GM23338 (cell line): ENCODE data around the gene SLC43A2. TPM values are rescaled to one million over a fixed set of nuclear protein-coding genes. Genes with fewer than 3 reads are reported as not detected.

Experiments
- ATAC-seq: fragments of 200-7000 bp; cut with Tn5 transposase; 3 replicates; pipeline ENCODE4 v1.9.1; 2020
- DNase-seq: peaks from one replicate; pipeline ENCODE4 v3.0.0-alpha.2; 2015; ENCODE audit warnings: low spot score
- H2AFZ ChIP-seq: fragments of 200-600 bp; sonication (generic); 2 replicates; pipeline ENCODE4 v1.8.0; 2016; ENCODE audit warnings: antibody characterized with exemption, mild to moderate bottlenecking, moderate library complexity
- H3F3A ChIP-seq: fragments of 200-600 bp; sonication (generic); replicated peaks from 2 replicates; pipeline ENCODE4 v1.8.0; 2017; ENCODE audit warnings: antibody characterized with exemption, mixed run types, low read depth
- H3K27ac ChIP-seq: fragments of 200-600 bp; sonication (generic); 2 replicates; pipeline ENCODE4 v1.6.1; 2016; ENCODE audit warnings: low read depth
- H3K27me3 ChIP-seq: fragments of 200-600 bp; sonication (generic); 2 replicates; pipeline ENCODE4 v1.8.0; 2016; ENCODE audit warnings: mild to moderate bottlenecking, mixed run types, moderate library complexity; ENCODE audit not compliant: insufficient read depth
- H3K36me3 ChIP-seq: fragments of 200-600 bp; sonication (generic); 2 replicates; pipeline ENCODE4 v1.8.0; 2016; ENCODE audit warnings: mild to moderate bottlenecking; ENCODE audit not compliant: insufficient read depth
- H3K4me1 ChIP-seq: fragments of 200-600 bp; sonication (generic); 2 replicates; pipeline ENCODE4 v1.8.0; 2016; ENCODE audit warnings: mild to moderate bottlenecking, moderate library complexity; ENCODE audit not compliant: insufficient read depth
- H3K4me2 ChIP-seq: fragments of 200-600 bp; sonication (generic); 2 replicates; pipeline ENCODE4 v1.7.1; 2017; ENCODE audit warnings: mixed run types
- H3K4me3 ChIP-seq: fragments of 200-600 bp; sonication (generic); 2 replicates; pipeline ENCODE4 v1.6.1; 2016; ENCODE audit warnings: mixed run types
- H3K79me2 ChIP-seq: fragments of 200-600 bp; sonication (generic); replicated peaks from 2 replicates; pipeline ENCODE4 v1.8.0; 2017; ENCODE audit warnings: mild to moderate bottlenecking; ENCODE audit not compliant: insufficient read depth
- H3K9me2 ChIP-seq: fragments of 200-600 bp; sonication (generic); 2 replicates; pipeline ENCODE4 v1.8.0; 2017; ENCODE audit not compliant: insufficient read depth
- H4K20me1 ChIP-seq: fragments of 200-600 bp; sonication (generic); replicated peaks from 2 replicates; pipeline ENCODE4 v1.8.0; 2017; ENCODE audit warnings: mild to moderate bottlenecking; ENCODE audit not compliant: insufficient read depth
- H3K27ac Mint-ChIP-seq: 2 replicates; pipeline ENCODE4 v1.8.0; 2020; ENCODE audit warnings: inconsistent platforms, mild to moderate bottlenecking, moderate library complexity, mixed read lengths
- H3K27me3 Mint-ChIP-seq: 3 replicates; pipeline ENCODE4 v1.8.0; 2022; ENCODE audit warnings: low read depth, mild to moderate bottlenecking, moderate library complexity, mixed read lengths, inconsistent platforms; ENCODE audit not compliant: insufficient read depth, poor library complexity
- H3K36me3 Mint-ChIP-seq: 3 replicates; pipeline ENCODE4 v1.8.0; 2021; ENCODE audit warnings: low read depth, mild to moderate bottlenecking, inconsistent platforms, moderate library complexity, mixed read lengths
- H3K4me1 Mint-ChIP-seq: 3 replicates; pipeline ENCODE4 v1.8.0; 2020; ENCODE audit warnings: mild to moderate bottlenecking, inconsistent platforms, mixed read lengths
- H3K4me3 Mint-ChIP-seq: 3 replicates; pipeline ENCODE4 v1.8.0; 2021; ENCODE audit warnings: moderate library complexity, mild to moderate bottlenecking, inconsistent platforms, mixed read lengths
- H3K9me3 Mint-ChIP-seq: 3 replicates; pipeline ENCODE4 v1.8.0; 2020; ENCODE audit warnings: moderate library complexity, mild to moderate bottlenecking, inconsistent platforms, mixed read lengths
- CREB1 ChIP-seq: fragments of 250-450 bp; sonication (Bioruptor Pico); IDR thresholded peaks from 2 replicates; pipeline ENCODE4 v1.5.0; 2020; ENCODE audit warnings: low read depth, mild to moderate bottlenecking, moderate library complexity
- CTCF ChIP-seq, 2 experiments: fragments of 200-600 bp in 1 of 2; sonication (generic) in 1 of 2; conservative IDR thresholded peaks; 2 replicates each; pipeline versions ENCODE4 v1.5.1 to v1.6.1; 2016 to 2017; ENCODE audit warnings: antibody characterized with exemption in 2 of 2, low read depth in 2 of 2, mild to moderate bottlenecking in 2 of 2, moderate library complexity in 1 of 2
- EZH2 ChIP-seq: fragments of 200-600 bp; sonication (generic); IDR thresholded peaks from one replicate; pipeline ENCODE4 v1.8.0; 2017; ENCODE audit warnings: antibody characterized with exemption, mild to moderate bottlenecking, low read depth; ENCODE audit not compliant: unreplicated experiment
- NANOG ChIP-seq: IDR thresholded peaks from 2 replicates; pipeline ENCODE4 v1.6.1; 2016; ENCODE audit warnings: antibody characterized with exemption, borderline replicate concordance
- POLR2AphosphoS5 ChIP-seq: IDR thresholded peaks from 2 replicates; pipeline ENCODE4 v1.6.1; 2016; ENCODE audit warnings: antibody characterized with exemption, low read depth
- REST ChIP-seq: IDR thresholded peaks from one replicate; pipeline ENCODE4 v1.6.1; 2018; ENCODE audit warnings: antibody characterized with exemption; ENCODE audit not compliant: unreplicated experiment
- STAT1 ChIP-seq: IDR thresholded peaks from one replicate; pipeline ENCODE4 v1.6.1; 2016; ENCODE audit warnings: antibody characterized with exemption; ENCODE audit not compliant: unreplicated experiment
- ZNF331 ChIP-seq: fragments of 250-450 bp; sonication (Bioruptor Pico); IDR thresholded peaks from 2 replicates; pipeline ENCODE4 v1.5.0; 2020; ENCODE audit warnings: low read depth, mild to moderate bottlenecking, moderate library complexity
- polyA plus RNA-seq: library from polyadenylated mRNA; unstranded; fragments of >200 nt; fragmentation: Nextera tagmentation; extraction: Ambion mirVana; gene quantifications from 2 replicates; pipeline ENCODE4 v1.2.1, GENCODE V29; 2016
- total RNA-seq: library from RNA; depleted of rRNA; stranded (reverse); fragments of >200 nt; shearing (Covaris generic); gene quantifications from 2 replicates; pipeline ENCODE4 v1.2.3, GENCODE V29; 2014
- TF ChIP-seq, protein P1 (sequence below): fragments of 250-450 bp; sonication (Bioruptor Pico); IDR thresholded peaks from 2 replicates; pipeline ENCODE4 v1.5.0; 2020; ENCODE audit warnings: mild to moderate bottlenecking, moderate library complexity
- TF ChIP-seq, protein P2 (sequence below): IDR thresholded peaks from 2 replicates; pipeline ENCODE4 v1.6.1; 2016; ENCODE audit warnings: antibody characterized with exemption

Gene SLC43A2
- total and polyA plus RNA-seq, 2 experiments from 2014 or later: 2.2 to 9.8 TPM

GRCh38 chr17:1554751-1555540, 73.7 kb downstream of the SLC43A2 start:
- Histone ChIP-seq H3K79me2 (peaks cover 38% of the 10 kb centered on the region), H3K36me3 (peaks cover 5% of the 10 kb centered on the region; the same call in 1 of the 2 replicates), H3K27me3 (no peaks in the 10 kb centered on the region), H3K4me1 (no peaks in the 10 kb centered on the region), H3K9me2 (no peaks in the 10 kb centered on the region), H2AFZ (no peak overlapping the region), H3K4me2 (no peak overlapping the region), H3K27ac (peak overlapping the region; percentile 66; the same call in 1 of the 2 replicates), H3K4me3 (no peak overlapping the region), H3F3A (no peaks in the 10 kb centered on the region), H4K20me1 (peaks cover 30% of the 10 kb centered on the region)
- Mint-ChIP-seq H3K9me3 (no peaks in the 10 kb centered on the region), H3K36me3 (peaks cover 36% of the 10 kb centered on the region), H3K27me3 (peaks cover 6% of the 10 kb centered on the region), H3K4me1 (peaks cover 12% of the 10 kb centered on the region), H3K27ac (peak overlapping the region; percentile 40; the same call in 1 of the 2 replicates), H3K4me3 (no peak overlapping the region)
- DNase-seq: no peak
- no peak for ATAC-seq
- TF ChIP-seq EZH2 (no peak), CTCF (conservative IDR thresholded peaks at IDR 0.05; ENCODE audit: low read depth in 2 of 2) (no peak), CREB1 (CRISPR knock-in tag) (no peak), NANOG (no peak), STAT1 (no peak), REST (no peak), ZNF331 (no peak), POLR2AphosphoS5 (no peak)
- TF ChIP-seq, protein P1, sequence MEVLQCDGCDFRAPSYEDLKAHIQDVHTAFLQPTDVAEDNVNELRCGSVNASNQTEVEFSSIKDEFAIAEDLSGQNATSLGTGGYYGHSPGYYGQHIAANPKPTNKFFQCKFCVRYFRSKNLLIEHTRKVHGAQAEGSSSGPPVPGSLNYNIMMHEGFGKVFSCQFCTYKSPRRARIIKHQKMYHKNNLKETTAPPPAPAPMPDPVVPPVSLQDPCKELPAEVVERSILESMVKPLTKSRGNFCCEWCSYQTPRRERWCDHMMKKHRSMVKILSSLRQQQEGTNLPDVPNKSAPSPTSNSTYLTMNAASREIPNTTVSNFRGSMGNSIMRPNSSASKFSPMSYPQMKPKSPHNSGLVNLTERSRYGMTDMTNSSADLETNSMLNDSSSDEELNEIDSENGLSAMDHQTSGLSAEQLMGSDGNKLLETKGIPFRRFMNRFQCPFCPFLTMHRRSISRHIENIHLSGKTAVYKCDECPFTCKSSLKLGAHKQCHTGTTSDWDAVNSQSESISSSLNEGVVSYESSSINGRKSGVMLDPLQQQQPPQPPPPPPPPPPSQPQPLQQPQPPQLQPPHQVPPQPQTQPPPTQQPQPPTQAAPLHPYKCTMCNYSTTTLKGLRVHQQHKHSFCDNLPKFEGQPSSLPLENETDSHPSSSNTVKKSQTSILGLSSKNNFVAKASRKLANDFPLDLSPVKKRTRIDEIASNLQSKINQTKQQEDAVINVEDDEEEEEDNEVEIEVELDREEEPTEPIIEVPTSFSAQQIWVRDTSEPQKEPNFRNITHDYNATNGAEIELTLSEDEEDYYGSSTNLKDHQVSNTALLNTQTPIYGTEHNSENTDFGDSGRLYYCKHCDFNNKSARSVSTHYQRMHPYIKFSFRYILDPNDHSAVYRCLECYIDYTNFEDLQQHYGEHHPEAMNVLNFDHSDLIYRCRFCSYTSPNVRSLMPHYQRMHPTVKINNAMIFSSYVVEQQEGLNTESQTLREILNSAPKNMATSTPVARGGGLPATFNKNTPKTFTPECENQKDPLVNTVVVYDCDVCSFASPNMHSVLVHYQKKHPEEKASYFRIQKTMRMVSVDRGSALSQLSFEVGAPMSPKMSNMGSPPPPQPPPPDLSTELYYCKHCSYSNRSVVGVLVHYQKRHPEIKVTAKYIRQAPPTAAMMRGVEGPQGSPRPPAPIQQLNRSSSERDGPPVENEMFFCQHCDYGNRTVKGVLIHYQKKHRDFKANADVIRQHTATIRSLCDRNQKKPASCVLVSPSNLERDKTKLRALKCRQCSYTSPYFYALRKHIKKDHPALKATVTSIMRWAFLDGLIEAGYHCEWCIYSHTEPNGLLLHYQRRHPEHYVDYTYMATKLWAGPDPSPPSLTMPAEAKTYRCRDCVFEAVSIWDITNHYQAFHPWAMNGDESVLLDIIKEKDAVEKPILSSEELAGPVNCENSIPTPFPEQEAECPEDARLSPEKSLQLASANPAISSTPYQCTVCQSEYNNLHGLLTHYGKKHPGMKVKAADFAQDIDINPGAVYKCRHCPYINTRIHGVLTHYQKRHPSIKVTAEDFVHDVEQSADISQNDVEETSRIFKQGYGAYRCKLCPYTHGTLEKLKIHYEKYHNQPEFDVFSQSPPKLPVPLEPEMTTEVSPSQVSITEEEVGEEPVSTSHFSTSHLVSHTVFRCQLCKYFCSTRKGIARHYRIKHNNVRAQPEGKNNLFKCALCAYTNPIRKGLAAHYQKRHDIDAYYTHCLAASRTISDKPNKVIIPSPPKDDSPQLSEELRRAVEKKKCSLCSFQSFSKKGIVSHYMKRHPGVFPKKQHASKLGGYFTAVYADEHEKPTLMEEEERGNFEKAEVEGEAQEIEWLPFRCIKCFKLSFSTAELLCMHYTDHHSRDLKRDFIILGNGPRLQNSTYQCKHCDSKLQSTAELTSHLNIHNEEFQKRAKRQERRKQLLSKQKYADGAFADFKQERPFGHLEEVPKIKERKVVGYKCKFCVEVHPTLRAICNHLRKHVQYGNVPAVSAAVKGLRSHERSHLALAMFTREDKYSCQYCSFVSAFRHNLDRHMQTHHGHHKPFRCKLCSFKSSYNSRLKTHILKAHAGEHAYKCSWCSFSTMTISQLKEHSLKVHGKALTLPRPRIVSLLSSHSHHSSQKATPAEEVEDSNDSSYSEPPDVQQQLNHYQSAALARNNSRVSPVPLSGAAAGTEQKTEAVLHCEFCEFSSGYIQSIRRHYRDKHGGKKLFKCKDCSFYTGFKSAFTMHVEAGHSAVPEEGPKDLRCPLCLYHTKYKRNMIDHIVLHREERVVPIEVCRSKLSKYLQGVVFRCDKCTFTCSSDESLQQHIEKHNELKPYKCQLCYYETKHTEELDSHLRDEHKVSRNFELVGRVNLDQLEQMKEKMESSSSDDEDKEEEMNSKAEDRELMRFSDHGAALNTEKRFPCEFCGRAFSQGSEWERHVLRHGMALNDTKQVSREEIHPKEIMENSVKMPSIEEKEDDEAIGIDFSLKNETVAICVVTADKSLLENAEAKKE (CRISPR knock-in tag): no peak
- TF ChIP-seq, protein P2, sequence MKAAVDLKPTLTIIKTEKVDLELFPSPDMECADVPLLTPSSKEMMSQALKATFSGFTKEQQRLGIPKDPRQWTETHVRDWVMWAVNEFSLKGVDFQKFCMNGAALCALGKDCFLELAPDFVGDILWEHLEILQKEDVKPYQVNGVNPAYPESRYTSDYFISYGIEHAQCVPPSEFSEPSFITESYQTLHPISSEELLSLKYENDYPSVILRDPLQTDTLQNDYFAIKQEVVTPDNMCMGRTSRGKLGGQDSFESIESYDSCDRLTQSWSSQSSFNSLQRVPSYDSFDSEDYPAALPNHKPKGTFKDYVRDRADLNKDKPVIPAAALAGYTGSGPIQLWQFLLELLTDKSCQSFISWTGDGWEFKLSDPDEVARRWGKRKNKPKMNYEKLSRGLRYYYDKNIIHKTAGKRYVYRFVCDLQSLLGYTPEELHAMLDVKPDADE: no peak
